GM23338 (cell line): Measurements from ENCODE around the gene ZCCHC4.

Source experiments
- CREB1 ChIP-seq: fragments of 250-450 bp; sonication (Bioruptor Pico); IDR thresholded peaks from 2 replicates; pipeline ENCODE4 v1.5.0; 2020; ENCODE audit warnings: low read depth, mild to moderate bottlenecking, moderate library complexity
- ETS1 ChIP-seq: IDR thresholded peaks from 2 replicates; pipeline ENCODE4 v1.6.1; 2016; ENCODE audit warnings: antibody characterized with exemption
- EZH2 ChIP-seq: fragments of 200-600 bp; sonication (generic); IDR thresholded peaks from one replicate; pipeline ENCODE4 v1.8.0; 2017; ENCODE audit warnings: antibody characterized with exemption, mild to moderate bottlenecking, low read depth; ENCODE audit not compliant: unreplicated experiment
- EZH2phosphoT487 ChIP-seq: fragments of 200-600 bp; sonication (generic); IDR thresholded peaks from one replicate; pipeline ENCODE4 v1.8.1; 2018; ENCODE audit warnings: antibody characterized with exemption; ENCODE audit not compliant: unreplicated experiment
- JUNB ChIP-seq: IDR thresholded peaks from one replicate; pipeline ENCODE4 v1.6.1; 2016; ENCODE audit warnings: antibody characterized with exemption; ENCODE audit not compliant: unreplicated experiment
- NANOG ChIP-seq: IDR thresholded peaks from 2 replicates; pipeline ENCODE4 v1.6.1; 2016; ENCODE audit warnings: antibody characterized with exemption, borderline replicate concordance
- POLR2AphosphoS5 ChIP-seq: IDR thresholded peaks from 2 replicates; pipeline ENCODE4 v1.6.1; 2016; ENCODE audit warnings: antibody characterized with exemption, low read depth
- REST ChIP-seq: IDR thresholded peaks from one replicate; pipeline ENCODE4 v1.6.1; 2018; ENCODE audit warnings: antibody characterized with exemption; ENCODE audit not compliant: unreplicated experiment
- STAT1 ChIP-seq: IDR thresholded peaks from one replicate; pipeline ENCODE4 v1.6.1; 2016; ENCODE audit warnings: antibody characterized with exemption; ENCODE audit not compliant: unreplicated experiment
- ZNF114 ChIP-seq: fragments of 250-450 bp; sonication (Bioruptor Pico); IDR thresholded peaks from 2 replicates; pipeline ENCODE4 v1.5.0; 2020; ENCODE audit warnings: mild to moderate bottlenecking, moderate library complexity
- ZNF331 ChIP-seq: fragments of 250-450 bp; sonication (Bioruptor Pico); IDR thresholded peaks from 2 replicates; pipeline ENCODE4 v1.5.0; 2020; ENCODE audit warnings: low read depth, mild to moderate bottlenecking, moderate library complexity
- TF ChIP-seq, protein P1 (sequence below), 2 experiments: fragments of 200-600 bp in 1 of 2; sonication (generic) in 1 of 2; conservative IDR thresholded peaks; 2 replicates each; pipeline versions ENCODE4 v1.5.1 to v1.6.1; 2016 to 2017; ENCODE audit warnings: antibody characterized with exemption in 2 of 2, low read depth in 2 of 2, mild to moderate bottlenecking in 2 of 2, moderate library complexity in 1 of 2
- TF ChIP-seq, protein P2 (sequence below): fragments of 250-450 bp; sonication (Bioruptor Pico); IDR thresholded peaks from 2 replicates; pipeline ENCODE4 v1.5.0; 2020; ENCODE audit warnings: mild to moderate bottlenecking, moderate library complexity

DNA sequence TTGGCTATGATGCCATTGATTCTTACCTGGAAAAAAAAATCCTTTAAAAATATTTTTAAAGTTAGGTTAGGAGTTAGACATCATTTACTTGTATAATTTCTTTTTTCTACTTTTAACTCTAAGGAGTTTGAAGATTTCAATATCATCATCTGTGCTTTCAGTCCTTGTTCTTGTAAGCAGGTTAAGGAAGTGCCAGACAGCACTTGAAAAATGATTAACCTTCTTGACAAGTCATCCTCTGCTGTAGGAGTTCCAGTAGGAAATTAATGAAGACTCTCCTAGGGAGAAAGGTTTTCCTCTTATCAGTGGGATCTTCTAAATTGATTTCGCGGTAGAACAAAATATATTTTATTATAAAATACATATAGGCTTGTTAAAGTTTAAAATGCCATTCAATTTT lies 35.4 kb downstream of the ZCCHC4 start:
- TF ChIP-seq CREB1 (no peak), EZH2 (no peak), EZH2phosphoT487 (no peak), REST (no peak), POLR2AphosphoS5 (no peak), JUNB (no peak), ZNF114 (no peak), ZNF331 (no peak), ETS1 (no peak), NANOG (no peak), STAT1 (no peak)
- TF ChIP-seq, protein P1, sequence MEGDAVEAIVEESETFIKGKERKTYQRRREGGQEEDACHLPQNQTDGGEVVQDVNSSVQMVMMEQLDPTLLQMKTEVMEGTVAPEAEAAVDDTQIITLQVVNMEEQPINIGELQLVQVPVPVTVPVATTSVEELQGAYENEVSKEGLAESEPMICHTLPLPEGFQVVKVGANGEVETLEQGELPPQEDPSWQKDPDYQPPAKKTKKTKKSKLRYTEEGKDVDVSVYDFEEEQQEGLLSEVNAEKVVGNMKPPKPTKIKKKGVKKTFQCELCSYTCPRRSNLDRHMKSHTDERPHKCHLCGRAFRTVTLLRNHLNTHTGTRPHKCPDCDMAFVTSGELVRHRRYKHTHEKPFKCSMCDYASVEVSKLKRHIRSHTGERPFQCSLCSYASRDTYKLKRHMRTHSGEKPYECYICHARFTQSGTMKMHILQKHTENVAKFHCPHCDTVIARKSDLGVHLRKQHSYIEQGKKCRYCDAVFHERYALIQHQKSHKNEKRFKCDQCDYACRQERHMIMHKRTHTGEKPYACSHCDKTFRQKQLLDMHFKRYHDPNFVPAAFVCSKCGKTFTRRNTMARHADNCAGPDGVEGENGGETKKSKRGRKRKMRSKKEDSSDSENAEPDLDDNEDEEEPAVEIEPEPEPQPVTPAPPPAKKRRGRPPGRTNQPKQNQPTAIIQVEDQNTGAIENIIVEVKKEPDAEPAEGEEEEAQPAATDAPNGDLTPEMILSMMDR (conservative IDR thresholded peaks at IDR 0.05; ENCODE audit: low read depth in 2 of 2), result no peak
- TF ChIP-seq, protein P2, sequence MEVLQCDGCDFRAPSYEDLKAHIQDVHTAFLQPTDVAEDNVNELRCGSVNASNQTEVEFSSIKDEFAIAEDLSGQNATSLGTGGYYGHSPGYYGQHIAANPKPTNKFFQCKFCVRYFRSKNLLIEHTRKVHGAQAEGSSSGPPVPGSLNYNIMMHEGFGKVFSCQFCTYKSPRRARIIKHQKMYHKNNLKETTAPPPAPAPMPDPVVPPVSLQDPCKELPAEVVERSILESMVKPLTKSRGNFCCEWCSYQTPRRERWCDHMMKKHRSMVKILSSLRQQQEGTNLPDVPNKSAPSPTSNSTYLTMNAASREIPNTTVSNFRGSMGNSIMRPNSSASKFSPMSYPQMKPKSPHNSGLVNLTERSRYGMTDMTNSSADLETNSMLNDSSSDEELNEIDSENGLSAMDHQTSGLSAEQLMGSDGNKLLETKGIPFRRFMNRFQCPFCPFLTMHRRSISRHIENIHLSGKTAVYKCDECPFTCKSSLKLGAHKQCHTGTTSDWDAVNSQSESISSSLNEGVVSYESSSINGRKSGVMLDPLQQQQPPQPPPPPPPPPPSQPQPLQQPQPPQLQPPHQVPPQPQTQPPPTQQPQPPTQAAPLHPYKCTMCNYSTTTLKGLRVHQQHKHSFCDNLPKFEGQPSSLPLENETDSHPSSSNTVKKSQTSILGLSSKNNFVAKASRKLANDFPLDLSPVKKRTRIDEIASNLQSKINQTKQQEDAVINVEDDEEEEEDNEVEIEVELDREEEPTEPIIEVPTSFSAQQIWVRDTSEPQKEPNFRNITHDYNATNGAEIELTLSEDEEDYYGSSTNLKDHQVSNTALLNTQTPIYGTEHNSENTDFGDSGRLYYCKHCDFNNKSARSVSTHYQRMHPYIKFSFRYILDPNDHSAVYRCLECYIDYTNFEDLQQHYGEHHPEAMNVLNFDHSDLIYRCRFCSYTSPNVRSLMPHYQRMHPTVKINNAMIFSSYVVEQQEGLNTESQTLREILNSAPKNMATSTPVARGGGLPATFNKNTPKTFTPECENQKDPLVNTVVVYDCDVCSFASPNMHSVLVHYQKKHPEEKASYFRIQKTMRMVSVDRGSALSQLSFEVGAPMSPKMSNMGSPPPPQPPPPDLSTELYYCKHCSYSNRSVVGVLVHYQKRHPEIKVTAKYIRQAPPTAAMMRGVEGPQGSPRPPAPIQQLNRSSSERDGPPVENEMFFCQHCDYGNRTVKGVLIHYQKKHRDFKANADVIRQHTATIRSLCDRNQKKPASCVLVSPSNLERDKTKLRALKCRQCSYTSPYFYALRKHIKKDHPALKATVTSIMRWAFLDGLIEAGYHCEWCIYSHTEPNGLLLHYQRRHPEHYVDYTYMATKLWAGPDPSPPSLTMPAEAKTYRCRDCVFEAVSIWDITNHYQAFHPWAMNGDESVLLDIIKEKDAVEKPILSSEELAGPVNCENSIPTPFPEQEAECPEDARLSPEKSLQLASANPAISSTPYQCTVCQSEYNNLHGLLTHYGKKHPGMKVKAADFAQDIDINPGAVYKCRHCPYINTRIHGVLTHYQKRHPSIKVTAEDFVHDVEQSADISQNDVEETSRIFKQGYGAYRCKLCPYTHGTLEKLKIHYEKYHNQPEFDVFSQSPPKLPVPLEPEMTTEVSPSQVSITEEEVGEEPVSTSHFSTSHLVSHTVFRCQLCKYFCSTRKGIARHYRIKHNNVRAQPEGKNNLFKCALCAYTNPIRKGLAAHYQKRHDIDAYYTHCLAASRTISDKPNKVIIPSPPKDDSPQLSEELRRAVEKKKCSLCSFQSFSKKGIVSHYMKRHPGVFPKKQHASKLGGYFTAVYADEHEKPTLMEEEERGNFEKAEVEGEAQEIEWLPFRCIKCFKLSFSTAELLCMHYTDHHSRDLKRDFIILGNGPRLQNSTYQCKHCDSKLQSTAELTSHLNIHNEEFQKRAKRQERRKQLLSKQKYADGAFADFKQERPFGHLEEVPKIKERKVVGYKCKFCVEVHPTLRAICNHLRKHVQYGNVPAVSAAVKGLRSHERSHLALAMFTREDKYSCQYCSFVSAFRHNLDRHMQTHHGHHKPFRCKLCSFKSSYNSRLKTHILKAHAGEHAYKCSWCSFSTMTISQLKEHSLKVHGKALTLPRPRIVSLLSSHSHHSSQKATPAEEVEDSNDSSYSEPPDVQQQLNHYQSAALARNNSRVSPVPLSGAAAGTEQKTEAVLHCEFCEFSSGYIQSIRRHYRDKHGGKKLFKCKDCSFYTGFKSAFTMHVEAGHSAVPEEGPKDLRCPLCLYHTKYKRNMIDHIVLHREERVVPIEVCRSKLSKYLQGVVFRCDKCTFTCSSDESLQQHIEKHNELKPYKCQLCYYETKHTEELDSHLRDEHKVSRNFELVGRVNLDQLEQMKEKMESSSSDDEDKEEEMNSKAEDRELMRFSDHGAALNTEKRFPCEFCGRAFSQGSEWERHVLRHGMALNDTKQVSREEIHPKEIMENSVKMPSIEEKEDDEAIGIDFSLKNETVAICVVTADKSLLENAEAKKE, result no peak
